CD4-positive, alpha-beta T cell treated with Interleukin-15 for 4 hours (primary cell): ENCODE data around the gene AGT.
"Not testable (repeated sequence)": the region's sequence is repeated elsewhere in the genome, so short reads cannot be mapped to it uniquely, and the experiment has no call there.

Experiments used
- DNase-seq: peaks from one replicate; pipeline ENCODE4 v3.0.0-alpha.2; 2020; ENCODE audit warnings: low spot score

AGT gene

GRCh38 chr1:230706887-230707731 is 6.8 kb downstream of the AGT start:
- no peak for DNase-seq

GRCh38 chr1:230706020-230706699 is 7.8 kb downstream of the AGT start:
- DNase-seq: no peak

- no peak for DNase-seq
These were observed 8.5 kb downstream of the AGT start for GRCh38 chr1:230705289-230706019.

GRCh38 chr1:230704830-230705229 is 9.1 kb downstream of the AGT start:
- no peak for DNase-seq

- DNase-seq: no peak
These were observed 10.1 kb downstream of the AGT start for GRCh38 chr1:230703679-230704385.

GRCh38 chr1:230702934-230703678 is 10.8 kb downstream of the AGT start:
- DNase-seq: no peak

- DNase-seq: no peak
These were observed 11.8 kb downstream of the AGT start for GRCh38 chr1:230701895-230702768.

GRCh38 chr1:230701434-230701833 is 12.5 kb downstream of the AGT start:
- no peak for DNase-seq

GRCh38 chr1:230700132-230700531 is 13.8 kb downstream of the AGT start:
- no peak for DNase-seq

- no peak for DNase-seq
These were observed 14.2 kb downstream of the AGT start for GRCh38 chr1:230699716-230700115.

GRCh38 chr1:230698964-230699363 is 15.0 kb downstream of the AGT start:
- not testable (repeated sequence) for DNase-seq

GRCh38 chr1:230698130-230698529 is 15.8 kb downstream of the AGT start:
- no peak for DNase-seq

GRCh38 chr1:230696722-230697437 is 17.0 kb downstream of the AGT start:
- DNase-seq: no peak

- DNase-seq: no peak
These were observed 17.7 kb downstream of the AGT start for GRCh38 chr1:230696218-230696617.

GRCh38 chr1:230694991-230695390 is 18.9 kb downstream of the AGT start:
- no peak for DNase-seq

GRCh38 chr1:230694464-230694863 is 19.5 kb downstream of the AGT start:
- DNase-seq: no peak

GRCh38 chr1:230693777-230694176 is 20.1 kb downstream of the AGT start:
- no peak for DNase-seq

GRCh38 chr1:230693221-230693620 is 20.7 kb downstream of the AGT start:
- DNase-seq: no peak

- no peak for DNase-seq
These were observed 22.3 kb downstream of the AGT start for GRCh38 chr1:230691615-230692014.

GRCh38 chr1:230690101-230690500 is 23.8 kb downstream of the AGT start:
- no peak for DNase-seq
